Suprapubic skin (tissue), 3 donors: Measurements from ENCODE around the gene CGNL1.

Experiments
- EP300 ChIP-seq: sonication (generic); formaldehyde crosslinking; IDR thresholded peaks from one replicate; pipeline ENCODE4 v1.6.1; 2017; ENCODE audit warnings: antibody characterized with exemption
- TF ChIP-seq, protein P1 (sequence below), 2 donors: fragments of 200-600 bp in 1 of 2; fragments of 450-650 bp in 1 of 2; sonication (generic) in 1 of 2; IDR thresholded peaks; one replicate each; pipeline ENCODE4 v1.5.1; 2016 to 2019; ENCODE audit warnings: antibody characterized with exemption in 2 of 2, mild to moderate bottlenecking in 1 of 2, moderate library complexity in 1 of 2

DNA sequence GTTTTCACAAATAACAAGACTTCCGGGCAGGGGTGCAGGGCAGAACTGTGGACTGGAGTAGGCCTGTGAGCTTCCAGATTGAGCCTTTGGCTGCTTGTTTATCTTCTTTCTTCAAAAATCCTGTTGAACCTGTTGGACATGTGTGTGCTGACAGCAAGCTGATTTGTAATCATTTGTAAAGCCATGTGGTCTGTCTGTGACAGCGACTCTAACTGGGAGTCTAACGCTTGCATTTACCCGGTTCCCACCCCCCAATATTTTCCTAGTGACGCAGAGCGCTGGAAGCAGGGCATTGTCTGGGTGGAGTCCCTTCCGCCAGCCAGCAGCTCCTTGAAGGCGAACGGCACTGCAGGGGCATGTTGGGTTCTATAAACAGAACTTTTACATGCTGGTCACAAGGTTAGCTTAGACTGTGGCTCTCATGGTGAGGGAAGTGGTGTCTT is 129.7 kb downstream of the CGNL1 start:
- TF ChIP-seq, protein P1, sequence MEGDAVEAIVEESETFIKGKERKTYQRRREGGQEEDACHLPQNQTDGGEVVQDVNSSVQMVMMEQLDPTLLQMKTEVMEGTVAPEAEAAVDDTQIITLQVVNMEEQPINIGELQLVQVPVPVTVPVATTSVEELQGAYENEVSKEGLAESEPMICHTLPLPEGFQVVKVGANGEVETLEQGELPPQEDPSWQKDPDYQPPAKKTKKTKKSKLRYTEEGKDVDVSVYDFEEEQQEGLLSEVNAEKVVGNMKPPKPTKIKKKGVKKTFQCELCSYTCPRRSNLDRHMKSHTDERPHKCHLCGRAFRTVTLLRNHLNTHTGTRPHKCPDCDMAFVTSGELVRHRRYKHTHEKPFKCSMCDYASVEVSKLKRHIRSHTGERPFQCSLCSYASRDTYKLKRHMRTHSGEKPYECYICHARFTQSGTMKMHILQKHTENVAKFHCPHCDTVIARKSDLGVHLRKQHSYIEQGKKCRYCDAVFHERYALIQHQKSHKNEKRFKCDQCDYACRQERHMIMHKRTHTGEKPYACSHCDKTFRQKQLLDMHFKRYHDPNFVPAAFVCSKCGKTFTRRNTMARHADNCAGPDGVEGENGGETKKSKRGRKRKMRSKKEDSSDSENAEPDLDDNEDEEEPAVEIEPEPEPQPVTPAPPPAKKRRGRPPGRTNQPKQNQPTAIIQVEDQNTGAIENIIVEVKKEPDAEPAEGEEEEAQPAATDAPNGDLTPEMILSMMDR (IDR thresholded peaks at IDR 0.05) = no peak
- no peak for TF ChIP-seq EP300
